Ishikawa (cell line): ENCODE results near the gene DOP1B.

ENCODE experiments used
- CEBPB ChIP-seq: IDR thresholded peaks from 2 replicates; pipeline ENCODE4 v1.6.1; 2012
- CREB1 ChIP-seq: IDR thresholded peaks from 2 replicates; pipeline ENCODE4 v1.6.1; 2012; ENCODE audit warnings: low read depth
- EGR1 ChIP-seq: IDR thresholded peaks from 2 replicates; pipeline ENCODE4 v1.6.1; 2012
- FOXM1 ChIP-seq: IDR thresholded peaks from 2 replicates; pipeline ENCODE4 v1.6.1; 2012; ENCODE audit warnings: low read depth, borderline replicate concordance
- NFIC ChIP-seq: IDR thresholded peaks from 2 replicates; pipeline ENCODE4 v1.6.1; 2012
- RAD21 ChIP-seq: IDR thresholded peaks from 2 replicates; pipeline ENCODE4 v1.6.1; 2012; ENCODE audit warnings: low read depth
- REST ChIP-seq: IDR thresholded peaks from 2 replicates; pipeline ENCODE4 v1.6.1; 2012; ENCODE audit warnings: low read depth, mild to moderate bottlenecking
- TAF1 ChIP-seq: IDR thresholded peaks from 2 replicates; pipeline ENCODE4 v1.6.1; 2012; ENCODE audit warnings: low read depth, mild to moderate bottlenecking
- USF1 ChIP-seq: IDR thresholded peaks from 2 replicates; pipeline ENCODE4 v1.6.1; 2012
- YY1 ChIP-seq: IDR thresholded peaks from 2 replicates; pipeline ENCODE4 v1.6.1; 2012; ENCODE audit warnings: low read depth

GRCh38 chr21:36175771-36176565 lies 19.3 kb downstream of the DOP1B start:
- no peak for TF ChIP-seq REST
- TF ChIP-seq USF1: no peak
- no peak for TF ChIP-seq TAF1
- TF ChIP-seq CREB1: no peak
- TF ChIP-seq EGR1: no peak
- no peak for TF ChIP-seq FOXM1
- no peak for TF ChIP-seq NFIC
- TF ChIP-seq CEBPB: no peak
- TF ChIP-seq RAD21: no peak
- TF ChIP-seq YY1: no peak
